ENCODE measurements around the gene PCGF1. TPM values are rescaled to one million over a fixed set of nuclear protein-coding genes. Genes with fewer than 3 reads are reported as not detected.
A peak's percentile ranks its signal among the peaks of the same experiment; 100 is the strongest.

The PCGF1 gene
- total and polyA plus RNA-seq, 2 of the 13 experiments (the other 11 are each of a cell fraction or from before 2014, with no cell fraction given) = 20.4 to 22.6 TPM

GRCh38 chr2:74488643-74489481 is 18.6 kb downstream of the PCGF1 start (continued):
- TF ChIP-seq CREB1 (IDR thresholded peaks at IDR 0.05) (no peak), CREB1 (CRISPR knock-in tag; IDR thresholded peaks at IDR 0.05) (peak; percentile 82), PTBP1 (IDR thresholded peaks at IDR 0.05; ENCODE audit: low read depth, low read length, poor library complexity, severe bottlenecking) (no peak), ZNF547 (CRISPR knock-in tag; IDR thresholded peaks at IDR 0.05) (peak; percentile 64), ZNF562 (CRISPR knock-in tag; IDR thresholded peaks at IDR 0.05; ENCODE audit: borderline replicate concordance) (0 out of 2 replicates have a peak, but pooled peaks have one; percentile 25), GTF2F1 (IDR thresholded peaks at IDR 0.05; ENCODE audit: low read length) (no peak), ZSCAN9 (CRISPR knock-in tag; IDR thresholded peaks at IDR 0.05; ENCODE audit: borderline replicate concordance) (0 out of 2 replicates have a peak, but pooled peaks have one; percentile 65), FOSL2 (CRISPR knock-in tag; IDR thresholded peaks at IDR 0.05) (peak; percentile 41; the same call in 1 of the 2 replicates), RXRB (CRISPR knock-in tag; IDR thresholded peaks at IDR 0.05; ENCODE audit: borderline replicate concordance) (peak; percentile 81; the same call in 1 of the 2 replicates), ARNT (IDR thresholded peaks at IDR 0.05) (no peak), SIN3B (IDR thresholded peaks at IDR 0.05; ENCODE audit: low read length) (no peak), MED8 (CRISPR knock-in tag; IDR thresholded peaks at IDR 0.05; ENCODE audit: insufficient replicate concordance) (peak; percentile 57), TSC22D2 (CRISPR knock-in tag; IDR thresholded peaks at IDR 0.05; ENCODE audit: borderline replicate concordance) (no peak), SAP130 (CRISPR knock-in tag; IDR thresholded peaks at IDR 0.05; ENCODE audit: low read depth) (peak; percentile 62), MAX (IDR thresholded peaks at IDR 0.05) (peak; percentile 80), ZNF451 (CRISPR knock-in tag; IDR thresholded peaks at IDR 0.05) (no peak), FOXM1 (CRISPR knock-in tag; IDR thresholded peaks at IDR 0.05) (no peak), ZNF382 (CRISPR knock-in tag; IDR thresholded peaks at IDR 0.05; ENCODE audit: borderline replicate concordance) (no peak), ZFP37 (CRISPR knock-in tag; IDR thresholded peaks at IDR 0.05; ENCODE audit: borderline replicate concordance) (no peak), TBP (CRISPR knock-in tag; IDR thresholded peaks at IDR 0.05) (no peak), SNAI1 (CRISPR knock-in tag; IDR thresholded peaks at IDR 0.05; ENCODE audit: borderline replicate concordance) (no peak)
- TF ChIP-seq, protein P1, sequence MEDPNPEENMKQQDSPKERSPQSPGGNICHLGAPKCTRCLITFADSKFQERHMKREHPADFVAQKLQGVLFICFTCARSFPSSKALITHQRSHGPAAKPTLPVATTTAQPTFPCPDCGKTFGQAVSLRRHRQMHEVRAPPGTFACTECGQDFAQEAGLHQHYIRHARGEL (CRISPR knock-in tag; IDR thresholded peaks at IDR 0.05) = no peak
- TF ChIP-seq, protein P2, sequence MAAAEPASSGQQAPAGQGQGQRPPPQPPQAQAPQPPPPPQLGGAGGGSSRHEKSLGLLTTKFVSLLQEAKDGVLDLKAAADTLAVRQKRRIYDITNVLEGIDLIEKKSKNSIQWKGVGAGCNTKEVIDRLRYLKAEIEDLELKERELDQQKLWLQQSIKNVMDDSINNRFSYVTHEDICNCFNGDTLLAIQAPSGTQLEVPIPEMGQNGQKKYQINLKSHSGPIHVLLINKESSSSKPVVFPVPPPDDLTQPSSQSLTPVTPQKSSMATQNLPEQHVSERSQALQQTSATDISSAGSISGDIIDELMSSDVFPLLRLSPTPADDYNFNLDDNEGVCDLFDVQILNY (CRISPR knock-in tag; conservative IDR thresholded peaks at IDR 0.05) = no peak
- TF ChIP-seq, protein P3, sequence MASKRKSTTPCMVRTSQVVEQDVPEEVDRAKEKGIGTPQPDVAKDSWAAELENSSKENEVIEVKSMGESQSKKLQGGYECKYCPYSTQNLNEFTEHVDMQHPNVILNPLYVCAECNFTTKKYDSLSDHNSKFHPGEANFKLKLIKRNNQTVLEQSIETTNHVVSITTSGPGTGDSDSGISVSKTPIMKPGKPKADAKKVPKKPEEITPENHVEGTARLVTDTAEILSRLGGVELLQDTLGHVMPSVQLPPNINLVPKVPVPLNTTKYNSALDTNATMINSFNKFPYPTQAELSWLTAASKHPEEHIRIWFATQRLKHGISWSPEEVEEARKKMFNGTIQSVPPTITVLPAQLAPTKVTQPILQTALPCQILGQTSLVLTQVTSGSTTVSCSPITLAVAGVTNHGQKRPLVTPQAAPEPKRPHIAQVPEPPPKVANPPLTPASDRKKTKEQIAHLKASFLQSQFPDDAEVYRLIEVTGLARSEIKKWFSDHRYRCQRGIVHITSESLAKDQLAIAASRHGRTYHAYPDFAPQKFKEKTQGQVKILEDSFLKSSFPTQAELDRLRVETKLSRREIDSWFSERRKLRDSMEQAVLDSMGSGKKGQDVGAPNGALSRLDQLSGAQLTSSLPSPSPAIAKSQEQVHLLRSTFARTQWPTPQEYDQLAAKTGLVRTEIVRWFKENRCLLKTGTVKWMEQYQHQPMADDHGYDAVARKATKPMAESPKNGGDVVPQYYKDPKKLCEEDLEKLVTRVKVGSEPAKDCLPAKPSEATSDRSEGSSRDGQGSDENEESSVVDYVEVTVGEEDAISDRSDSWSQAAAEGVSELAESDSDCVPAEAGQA (IDR thresholded peaks at IDR 0.05; ENCODE audit: low read depth) = no peak
- TF ChIP-seq, protein P3 (CRISPR knock-in tag; IDR thresholded peaks at IDR 0.05; ENCODE audit: borderline replicate concordance) = no peak
